Central memory CD4-positive, alpha-beta T cell (primary cell): ENCODE data around the gene CEP95.

Experiments
- DNase-seq: peaks from one replicate; pipeline ENCODE4 v3.0.0; 2022

CEP95 gene

DNA sequence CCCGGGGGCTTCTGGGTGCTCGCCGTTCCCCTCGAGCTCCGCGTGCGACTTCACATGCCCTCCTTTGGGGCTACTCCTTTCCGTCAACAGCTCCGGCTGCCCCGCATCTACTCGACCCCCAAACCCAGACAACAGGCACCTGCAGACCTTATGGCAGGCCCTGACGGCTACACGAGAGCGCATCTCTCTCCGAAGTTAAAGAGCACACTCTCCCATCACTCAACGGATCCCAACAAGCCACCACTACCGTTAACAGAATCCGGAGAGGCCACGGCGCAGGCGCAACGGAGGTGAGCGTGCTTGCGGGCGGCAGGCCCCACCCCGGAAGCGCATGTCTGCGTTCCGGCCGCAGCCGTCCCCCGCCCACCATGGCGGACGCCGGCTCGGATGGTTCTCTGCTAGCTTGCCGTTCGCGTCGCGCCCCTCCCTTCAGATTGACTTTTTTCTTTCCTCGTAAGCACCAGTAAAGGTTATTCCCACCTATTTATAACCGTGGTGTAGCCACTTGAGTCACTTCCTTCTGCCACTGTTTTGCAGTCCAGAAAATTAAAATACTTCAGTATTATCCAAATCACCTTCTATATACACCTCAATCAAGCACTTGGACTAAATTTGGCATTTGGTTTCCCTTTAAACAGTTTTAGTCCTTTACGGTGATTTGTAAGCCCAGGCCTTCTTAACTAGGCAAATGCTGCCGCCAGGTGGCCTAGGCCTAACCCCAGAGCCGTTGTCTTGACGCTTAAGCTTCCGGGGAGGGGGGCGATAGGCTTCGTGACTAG lies 9.8 kb upstream of the CEP95 start, which contains the start of gene POLG2:
POLG2 (minus strand) TSS at position 269 of the 779 bp plus-strand sequence; CDS start at position 183, 86 bp downstream.
- peak; percentile 96 for DNase-seq

DNA sequence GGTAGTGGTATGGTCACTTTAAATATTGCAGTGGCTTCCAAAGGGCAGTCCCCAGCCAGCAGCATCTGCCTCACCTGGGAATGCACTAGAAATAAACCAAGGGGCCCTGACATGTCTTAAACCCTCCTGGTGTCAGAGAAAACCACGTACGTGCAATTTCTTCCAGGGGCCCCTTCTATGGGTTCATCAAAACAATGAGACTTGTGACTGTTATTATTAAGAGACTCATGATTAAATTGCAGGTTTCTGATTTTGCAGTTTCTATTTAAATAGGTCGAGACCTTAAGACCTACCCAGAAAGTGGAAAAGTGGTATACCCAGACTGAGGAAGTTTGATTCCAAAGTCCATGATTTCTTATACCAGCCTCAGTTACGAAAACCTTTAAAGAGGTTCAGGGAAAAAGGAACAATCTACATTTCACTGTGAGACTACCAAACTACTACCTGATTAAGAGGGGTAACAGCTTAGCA lies 9.2 kb upstream of the CEP95 start:
- DNase-seq = no peak

- DNase-seq = peak; percentile 13
These were observed 8.2 kb upstream of the CEP95 start for GRCh38 chr17:64498308-64499203.

DNA sequence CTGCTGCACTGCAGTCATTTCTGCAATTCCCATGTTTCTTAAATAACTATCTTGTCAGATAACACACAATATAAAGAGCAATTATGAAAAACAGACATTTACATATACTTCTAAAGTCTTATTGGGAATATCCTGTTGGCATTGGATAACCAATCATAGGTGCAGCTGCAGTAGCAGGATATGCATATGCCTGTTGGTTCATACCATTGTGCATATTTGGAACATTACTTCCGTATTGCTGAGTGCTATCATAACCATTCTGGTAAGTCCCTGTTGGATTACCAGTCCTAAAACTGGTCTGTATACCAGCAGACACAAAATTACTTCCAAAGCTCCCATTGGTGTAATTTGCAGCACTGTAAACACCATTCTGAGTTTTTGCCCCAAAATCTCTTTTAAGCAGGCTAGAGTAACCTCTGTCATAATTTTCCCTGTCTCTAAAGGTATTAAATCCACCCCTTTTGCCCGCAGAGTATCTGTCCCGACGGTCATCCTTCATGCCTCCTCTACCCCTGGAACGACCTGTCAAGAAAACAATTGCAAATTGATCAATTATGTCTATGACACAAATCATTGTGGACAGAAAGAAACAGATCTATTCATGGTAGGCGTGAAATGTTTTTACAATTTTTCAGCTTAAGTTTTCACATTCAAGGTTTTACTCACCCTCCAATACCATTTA lies 6.8 kb upstream of the CEP95 start:
- DNase-seq = peak; percentile 22

DNA sequence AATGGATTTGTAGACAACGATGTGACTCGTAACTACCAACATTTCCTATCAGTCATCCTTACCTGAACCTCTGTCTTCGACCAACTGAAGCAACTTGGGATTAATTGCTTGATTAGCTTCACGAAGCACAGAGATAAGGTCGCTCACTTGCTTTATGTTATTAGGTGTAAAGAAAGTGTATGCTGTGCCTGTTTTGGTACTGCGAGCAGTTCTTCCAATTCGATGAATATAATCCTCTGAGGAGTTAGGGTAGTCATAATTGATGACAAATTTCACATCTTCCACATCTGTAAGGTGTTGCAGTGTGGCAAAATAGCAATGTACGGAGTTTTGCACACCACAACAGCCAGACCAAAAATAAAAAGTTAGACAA lies 6.3 kb upstream of the CEP95 start:
- DNase-seq = peak; percentile 9

DNA sequence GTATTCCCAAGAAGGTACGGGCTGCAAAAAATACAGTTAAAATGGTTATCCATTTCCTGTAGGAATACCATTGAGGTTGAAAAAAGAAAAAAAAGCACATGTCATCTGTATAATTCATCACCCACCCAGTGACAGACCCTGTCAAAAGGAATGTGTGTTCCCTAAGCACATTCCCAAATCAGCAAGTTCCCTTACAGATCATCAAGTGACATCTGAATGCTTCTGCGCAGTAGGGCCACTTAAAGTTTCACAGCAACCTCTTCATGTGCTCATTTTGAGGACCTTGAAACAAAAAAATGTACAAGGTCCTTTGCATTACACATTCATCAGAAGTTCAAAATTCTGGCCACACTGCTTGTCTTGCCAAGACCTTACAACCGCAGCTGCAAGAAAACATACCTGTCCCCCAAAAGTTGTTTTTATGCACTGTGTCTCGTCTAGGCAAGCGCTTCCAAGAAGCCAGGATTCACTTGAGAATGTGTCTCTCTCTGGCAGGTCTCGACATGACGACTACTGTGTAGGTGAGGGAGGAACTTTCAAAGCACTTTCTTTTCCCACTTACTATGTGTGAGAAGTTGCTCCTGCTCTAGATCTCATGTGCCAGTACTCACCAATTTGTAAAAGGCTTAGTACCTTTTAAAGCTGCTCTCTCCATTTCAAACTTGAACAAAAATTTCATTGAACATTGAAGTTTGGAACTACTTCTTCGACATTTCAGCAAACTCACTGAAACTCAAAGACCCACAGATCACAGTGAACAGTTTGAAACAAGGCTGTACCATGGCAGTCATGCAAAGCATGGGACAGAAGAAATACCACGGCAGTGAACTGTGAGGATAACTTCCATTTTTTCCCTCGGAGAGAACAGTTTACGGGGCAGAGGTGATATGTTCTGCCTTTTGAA lies 5.7 kb upstream of the CEP95 start:
- peak; percentile 17 for DNase-seq

GRCh38 chr17:64502021-64502420 lies 4.8 kb upstream of the CEP95 start:
- DNase-seq = no peak

DNA sequence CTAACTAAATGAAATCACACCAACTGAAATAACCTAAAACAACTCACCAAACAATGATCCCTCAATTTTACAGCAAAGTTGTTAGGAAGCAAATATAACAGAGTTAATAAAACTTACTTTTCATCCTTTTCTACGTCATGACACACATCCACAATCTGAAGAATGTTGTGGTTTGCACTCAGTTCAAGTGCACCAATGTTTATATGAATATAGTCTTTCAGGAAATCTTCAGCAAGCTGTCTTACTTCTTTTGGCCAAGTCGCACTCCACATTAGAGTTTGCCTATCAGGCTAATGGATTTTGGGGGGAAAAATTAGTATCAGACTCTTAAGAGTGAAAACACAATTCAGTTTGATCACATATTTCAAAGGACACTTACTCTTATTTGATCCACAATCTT lies 4.0 kb upstream of the CEP95 start:
- DNase-seq = no peak

- peak; percentile 6 for DNase-seq
These were observed 3.4 kb upstream of the CEP95 start for GRCh38 chr17:64503341-64503740.

- peak; percentile 7 for DNase-seq
These were observed 2.7 kb upstream of the CEP95 start for GRCh38 chr17:64503821-64504768.

- no peak for DNase-seq
These were observed 1.9 kb upstream of the CEP95 start for GRCh38 chr17:64504769-64505339.

DNA sequence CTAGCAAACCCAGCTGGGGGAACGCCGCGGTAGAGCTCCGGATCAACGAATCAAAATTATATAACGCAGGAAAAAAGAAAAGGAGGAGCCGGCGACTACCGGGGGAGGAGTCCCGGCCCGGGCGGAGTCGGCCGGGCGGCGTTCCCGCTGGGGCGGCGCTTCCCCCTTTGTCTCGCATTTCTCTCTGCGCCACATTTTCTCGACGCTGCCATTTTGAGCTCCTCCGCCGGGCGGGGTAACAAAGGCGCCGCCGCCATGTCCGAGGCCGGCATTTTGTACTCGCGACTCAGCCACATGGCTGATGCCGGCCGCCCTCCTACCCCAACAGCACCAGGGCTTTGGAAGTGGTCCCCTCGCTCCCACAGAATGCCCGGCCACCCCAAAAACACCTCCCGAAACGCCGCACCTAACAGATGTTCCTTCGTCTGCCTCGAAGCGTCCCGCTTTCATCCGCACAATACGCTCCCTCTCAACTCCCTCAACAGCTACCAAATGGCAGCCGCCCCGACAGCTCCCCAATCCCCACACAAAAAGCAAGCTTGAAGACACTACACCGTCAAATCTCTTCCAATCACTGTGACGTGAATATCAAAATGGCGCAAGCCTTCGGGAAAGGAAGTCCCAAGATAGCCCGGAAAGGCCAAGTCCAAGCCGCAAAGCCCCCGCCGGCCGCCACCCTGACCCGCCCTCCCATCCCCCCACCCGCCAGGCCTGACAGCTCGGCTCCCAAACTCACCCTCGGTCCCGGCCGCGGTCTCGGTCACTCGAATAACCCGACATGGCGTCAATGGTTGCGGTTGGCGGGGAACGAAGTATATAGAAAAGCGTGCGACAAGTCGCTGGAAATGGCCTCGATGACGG lies 1.2 kb upstream of the CEP95 start:
- DNase-seq = peak; percentile 88

- DNase-seq = peak; percentile 97
These were observed 589 bp upstream of the CEP95 start, which contains the start of gene DDX5 for GRCh38 chr17:64506201-64506575. Gene DDX5 (minus strand): TSS chr17:64506289. CDS start chr17:64506119, 170 bp downstream.

DNA sequence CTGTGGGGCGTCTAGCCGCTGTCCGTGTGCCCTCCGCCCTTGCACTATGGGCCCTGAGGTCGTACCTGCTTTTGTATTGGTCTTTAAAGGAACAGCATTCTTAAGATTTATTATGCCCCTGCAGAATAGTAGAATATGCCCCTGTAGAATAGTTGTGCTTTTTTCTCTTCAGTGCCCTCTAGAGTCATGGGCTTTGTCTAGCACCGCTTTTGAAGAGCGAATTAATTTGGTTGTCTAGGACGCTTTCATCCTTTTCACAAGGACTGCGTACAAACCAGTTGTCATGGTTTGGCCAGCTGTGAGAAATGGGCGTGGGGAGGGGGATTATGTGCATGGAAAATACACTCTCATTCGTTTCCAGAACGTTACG lies 621 bp downstream of the CEP95 start:
- peak; percentile 68 for DNase-seq

DNA sequence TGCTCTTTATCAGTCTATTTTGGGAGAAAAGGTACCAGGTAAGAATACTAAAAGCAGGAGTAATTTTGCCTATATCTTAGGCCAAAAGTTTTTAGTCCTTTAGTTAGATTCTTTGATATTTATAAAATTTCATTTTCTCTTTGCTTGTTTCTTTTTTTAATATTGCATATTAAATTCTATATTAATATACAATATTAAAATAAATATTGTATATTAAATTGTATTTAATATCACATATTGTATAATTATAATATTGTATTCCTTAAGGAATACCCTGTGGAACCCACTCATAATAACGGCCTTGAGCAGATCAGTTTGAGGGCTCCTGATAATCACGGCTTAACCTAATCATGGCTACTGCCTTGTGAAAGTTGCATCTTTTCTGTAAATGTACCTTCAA lies 1.9 kb downstream of the CEP95 start:
- DNase-seq = no peak

GRCh38 chr17:64509179-64509578 lies 2.4 kb downstream of the CEP95 start:
- no peak for DNase-seq

DNA sequence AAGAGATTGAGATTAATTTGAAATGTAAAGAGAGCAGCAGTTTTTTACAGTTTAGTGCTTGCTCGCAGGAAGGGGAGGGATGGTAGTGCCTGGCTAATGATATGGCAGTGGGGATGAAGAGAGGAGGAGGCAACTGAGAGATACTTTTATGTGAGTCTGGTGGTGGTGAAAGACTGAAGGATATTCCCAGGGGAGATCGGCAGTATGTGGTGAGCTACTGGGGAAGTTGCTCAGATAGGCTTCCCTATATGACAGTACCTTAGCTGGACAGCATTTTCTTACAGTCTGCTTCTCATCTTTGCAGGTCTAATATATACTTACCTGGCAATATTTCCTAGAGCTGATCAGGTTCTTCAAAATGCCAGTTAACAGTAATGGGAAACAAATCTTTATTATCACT lies 8.6 kb downstream of the CEP95 start:
- DNase-seq = no peak

GRCh38 chr17:64515829-64516228 lies 9.1 kb downstream of the CEP95 start:
- DNase-seq = no peak

DNA sequence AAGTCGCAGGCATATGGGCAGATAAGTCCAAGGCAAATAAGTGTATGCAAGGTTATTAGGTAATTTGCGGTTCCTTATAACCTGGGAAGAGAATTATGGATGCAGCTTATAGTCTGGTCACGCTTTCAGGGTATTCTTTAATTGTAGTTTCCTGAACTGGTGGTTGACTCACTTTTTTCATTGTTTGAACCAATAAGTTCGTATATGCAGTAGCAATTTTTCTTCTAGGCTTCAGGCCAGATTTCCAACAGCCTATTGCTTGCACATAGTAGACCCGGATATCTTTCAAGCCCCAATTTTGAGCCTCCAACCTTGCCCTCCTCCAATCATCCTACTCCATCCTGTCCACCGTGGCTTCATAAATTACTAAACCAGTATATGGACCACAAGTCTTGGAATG lies 12.8 kb downstream of the CEP95 start:
- DNase-seq = no peak
